OCI-LY7 (cell line): ENCODE data around the gene CTNNA2.

Source experiments
- EZH2phosphoT487 ChIP-seq: fragments of 200-600 bp; sonication (generic); IDR thresholded peaks from 2 replicates; pipeline ENCODE4 v1.6.1; 2018; ENCODE audit warnings: low read depth, borderline replicate concordance, mild to moderate bottlenecking, mixed run types, antibody characterized with exemption, low read length, moderate library complexity, mixed read lengths
- TF ChIP-seq, protein P1 (sequence below): fragments of 200-600 bp; sonication (generic); conservative IDR thresholded peaks from 2 replicates; pipeline ENCODE4 v1.5.1; 2014; ENCODE audit warnings: mild to moderate bottlenecking, antibody characterized with exemption, low read length, moderate library complexity, mixed read lengths

DNA sequence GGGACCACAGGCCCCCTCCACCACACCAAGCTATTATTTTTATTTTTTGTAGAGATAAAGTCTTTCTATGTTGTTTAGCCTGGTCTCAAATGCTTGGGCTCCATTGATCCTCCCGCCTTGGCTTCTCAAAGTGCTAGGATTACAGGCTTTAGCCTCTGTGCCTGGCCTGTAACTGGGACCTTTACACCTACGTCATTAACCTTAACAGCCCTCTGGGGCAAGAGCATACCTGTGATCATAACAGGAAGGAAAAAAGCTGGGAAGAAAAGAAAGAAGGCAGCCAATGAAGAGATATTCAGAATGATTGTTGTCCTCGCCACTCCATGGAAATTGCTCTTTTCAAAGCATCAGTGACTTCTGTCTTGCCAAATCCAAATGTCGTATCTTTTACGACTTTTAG lies 453.5 kb downstream of the CTNNA2 start:
- TF ChIP-seq, protein P1, sequence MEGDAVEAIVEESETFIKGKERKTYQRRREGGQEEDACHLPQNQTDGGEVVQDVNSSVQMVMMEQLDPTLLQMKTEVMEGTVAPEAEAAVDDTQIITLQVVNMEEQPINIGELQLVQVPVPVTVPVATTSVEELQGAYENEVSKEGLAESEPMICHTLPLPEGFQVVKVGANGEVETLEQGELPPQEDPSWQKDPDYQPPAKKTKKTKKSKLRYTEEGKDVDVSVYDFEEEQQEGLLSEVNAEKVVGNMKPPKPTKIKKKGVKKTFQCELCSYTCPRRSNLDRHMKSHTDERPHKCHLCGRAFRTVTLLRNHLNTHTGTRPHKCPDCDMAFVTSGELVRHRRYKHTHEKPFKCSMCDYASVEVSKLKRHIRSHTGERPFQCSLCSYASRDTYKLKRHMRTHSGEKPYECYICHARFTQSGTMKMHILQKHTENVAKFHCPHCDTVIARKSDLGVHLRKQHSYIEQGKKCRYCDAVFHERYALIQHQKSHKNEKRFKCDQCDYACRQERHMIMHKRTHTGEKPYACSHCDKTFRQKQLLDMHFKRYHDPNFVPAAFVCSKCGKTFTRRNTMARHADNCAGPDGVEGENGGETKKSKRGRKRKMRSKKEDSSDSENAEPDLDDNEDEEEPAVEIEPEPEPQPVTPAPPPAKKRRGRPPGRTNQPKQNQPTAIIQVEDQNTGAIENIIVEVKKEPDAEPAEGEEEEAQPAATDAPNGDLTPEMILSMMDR: no peak
- no peak for TF ChIP-seq EZH2phosphoT487
